GM12865 (cell line): ENCODE results near the gene NDUFS7.

Source experiments
- DNase-seq: peaks from one replicate; pipeline ENCODE4 v3.0.0; 2010; ENCODE audit warnings: low read depth
- H3K4me3 ChIP-seq: 2 replicates; pipeline ENCODE4 v1.5.1; 2011; ENCODE audit warnings: mild to moderate bottlenecking, low read depth, low read length, control low read depth
- CTCF ChIP-seq: IDR thresholded peaks from 2 replicates; pipeline ENCODE4 v1.5.1; 2011; ENCODE audit warnings: low read length, control low read depth, low read depth, inconsistent platforms; ENCODE audit not compliant: insufficient read depth; ENCODE audit errors: missing control alignments

Gene NDUFS7

GRCh38 chr19:1383312-1384084, at the start of gene NDUFS7:
Gene NDUFS7, plus strand, starts transcription at chr19:1383907. Its CDS starts 20 bp downstream, at chr19:1383927.
- peak within 1 kb of the TSS; percentile 78 for H3K4me3 ChIP-seq
- TF ChIP-seq CTCF = peak; percentile 15
- peak; percentile 97 for DNase-seq

- peak; percentile 72 for DNase-seq
- no peak overlapping the region for H3K4me3 ChIP-seq
- no peak for TF ChIP-seq CTCF
These were observed 47.5 kb upstream of the NDUFS7 start for GRCh38 chr19:1336079-1336684.

GRCh38 chr19:1340681-1341469, 42.8 kb upstream of the NDUFS7 start:
- DNase-seq = no peak
- no peak overlapping the region for H3K4me3 ChIP-seq
- no peak for TF ChIP-seq CTCF

- no peak overlapping the region for H3K4me3 ChIP-seq
- no peak for TF ChIP-seq CTCF
- no peak for DNase-seq
These were observed 40.7 kb upstream of the NDUFS7 start for GRCh38 chr19:1343041-1343440.

- no peak overlapping the region for H3K4me3 ChIP-seq
- TF ChIP-seq CTCF = no peak
- DNase-seq = no peak
These were observed 34.5 kb upstream of the NDUFS7 start for GRCh38 chr19:1349211-1349610.

- H3K4me3 ChIP-seq = no peak overlapping the region
- TF ChIP-seq CTCF = no peak
- DNase-seq = peak; percentile 20
These were observed 32.8 kb upstream of the NDUFS7 start for GRCh38 chr19:1350867-1351266.
